ENCODE data around the gene PIH1D1.

- TF ChIP-seq CTCF (IDR thresholded peaks at IDR 0.05) (no peak), POLR2A (IDR thresholded peaks at IDR 0.05) (no peak)
Measured at GRCh38 chr19:49408816-49409440, 42.7 kb downstream of the PIH1D1 start.
